KOPT-K1 (cell line): Measurements from ENCODE around the gene HMGCR.
"Not testable (repeated sequence)": the region's sequence is repeated elsewhere in the genome, so short reads cannot be mapped to it uniquely, and the experiment has no call there.

Source experiments
- H3K27ac ChIP-seq: fragments of 200-600 bp; sonication (generic); 2 replicates; pipeline ENCODE4 v1.5.1; 2016; ENCODE audit warnings: antibody characterized with exemption, mild to moderate bottlenecking, low read depth, low read length; ENCODE audit not compliant: poor library complexity, severe bottlenecking
- H3K36me3 ChIP-seq: fragments of 200-600 bp; sonication (generic); 2 replicates; pipeline ENCODE4 v1.5.1; 2017; ENCODE audit warnings: antibody characterized with exemption, mild to moderate bottlenecking, low read length, moderate library complexity; ENCODE audit not compliant: insufficient read depth
- H3K9me3 ChIP-seq: fragments of 200-600 bp; sonication (generic); 2 replicates; pipeline ENCODE4 v1.5.1; 2017; ENCODE audit warnings: antibody characterized with exemption, low read length, mild to moderate bottlenecking; ENCODE audit not compliant: insufficient read depth, poor library complexity, severe bottlenecking

The HMGCR gene

DNA sequence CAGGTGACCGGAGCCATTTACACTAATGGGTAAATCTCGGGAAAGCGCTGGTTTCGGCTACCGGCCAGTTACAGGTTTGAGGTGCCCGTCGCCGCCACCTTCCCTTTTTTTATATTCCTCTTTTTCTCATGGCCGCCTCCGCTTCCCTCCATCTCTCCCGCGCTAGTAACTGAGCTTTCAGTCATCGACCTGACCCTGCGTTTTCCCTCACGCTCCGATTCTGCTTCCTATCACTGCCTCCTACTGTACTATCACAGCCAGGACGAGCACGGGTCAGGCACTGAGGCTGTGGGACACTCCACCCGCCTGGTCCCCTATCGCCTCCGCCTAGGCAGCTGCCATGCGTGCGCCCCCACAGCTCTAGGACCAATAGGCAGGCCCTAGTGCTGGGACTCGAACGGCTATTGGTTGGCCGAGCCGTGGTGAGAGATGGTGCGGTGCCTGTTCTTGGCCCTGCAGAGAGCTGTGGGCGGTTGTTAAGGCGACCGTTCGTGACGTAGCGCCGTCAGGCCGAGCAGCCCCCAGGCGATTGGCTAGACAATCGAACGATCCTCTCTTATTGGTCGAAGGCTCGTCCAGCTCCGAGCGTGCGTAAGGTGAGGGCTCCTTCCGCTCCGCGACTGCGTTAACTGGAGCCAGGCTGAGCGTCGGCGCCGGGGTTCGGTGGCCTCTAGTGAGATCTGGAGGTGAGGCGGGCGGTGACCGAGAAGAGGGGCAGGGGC, at the start of gene HMGCR:
Gene HMGCR (plus strand): TSS at position 606 of the 722 bp plus-strand sequence. CDS start 5,386 bp downstream, outside the sequence.
- Histone ChIP-seq H3K27ac (peak within 1 kb of the TSS; percentile 93), H3K9me3 (no peaks in the 10 kb centered on the region)

DNA sequence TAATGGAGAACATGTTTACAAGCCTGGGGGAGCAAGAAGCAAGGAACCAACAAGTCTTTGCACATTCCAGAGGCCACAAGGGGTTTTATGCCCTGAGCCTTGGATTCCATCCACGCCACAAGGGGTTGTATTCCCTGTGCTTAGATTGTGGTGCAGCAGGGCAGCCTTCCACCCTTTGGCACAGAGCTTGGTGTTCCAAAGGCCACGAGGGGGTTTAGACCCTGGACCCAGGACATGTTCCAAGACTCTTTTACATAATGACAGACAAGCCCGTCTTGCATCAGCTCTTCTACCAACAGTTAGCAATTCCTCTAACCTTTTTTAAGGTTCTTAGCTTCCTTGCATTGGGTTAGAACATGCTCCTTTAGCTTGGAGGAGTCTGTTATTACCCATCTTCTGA, 45.2 kb upstream of the HMGCR start:
- H3K27ac ChIP-seq, H3K36me3 ChIP-seq, H3K9me3 ChIP-seq: not testable (repeated sequence)

More for the DNA sequence above, at the start of gene HMGCR:
- peaks cover 21% of the 10 kb centered on the region for H3K36me3 ChIP-seq

GRCh38 chr5:75300084-75300483, 36.9 kb upstream of the HMGCR start:
- Histone ChIP-seq H3K27ac (no peak overlapping the region), H3K9me3 (peaks cover 22% of the 10 kb centered on the region)

DNA sequence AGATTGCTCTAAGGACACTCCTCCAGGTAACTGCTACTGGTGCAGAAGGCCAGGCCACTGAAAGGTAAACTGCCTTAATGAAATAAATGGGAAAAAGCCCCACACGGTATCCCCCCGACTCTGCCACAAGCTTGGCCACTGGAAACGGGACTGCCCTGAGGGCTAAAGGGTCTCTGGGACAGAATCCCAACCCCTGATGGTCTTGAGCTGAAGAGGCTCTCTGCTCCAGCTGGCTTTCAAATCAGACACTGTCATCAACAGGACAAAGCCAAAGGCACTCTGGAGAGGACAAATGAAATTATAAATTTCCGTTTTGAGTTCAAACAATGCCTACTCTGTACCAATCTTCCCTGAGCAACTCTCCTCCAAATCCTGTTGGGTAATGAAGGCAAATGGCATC, 33.6 kb upstream of the HMGCR start:
- H3K27ac ChIP-seq = no peak overlapping the region
- no peaks in the 10 kb centered on the region for H3K36me3 ChIP-seq
- peaks cover 12% of the 10 kb centered on the region for H3K9me3 ChIP-seq

More at GRCh38 chr5:75300084-75300483, 36.9 kb upstream of the HMGCR start:
- no peaks in the 10 kb centered on the region for H3K36me3 ChIP-seq

GRCh38 chr5:75304486-75304885, 32.5 kb upstream of the HMGCR start:
- not testable (repeated sequence) for H3K36me3 ChIP-seq, H3K27ac ChIP-seq, H3K9me3 ChIP-seq

DNA sequence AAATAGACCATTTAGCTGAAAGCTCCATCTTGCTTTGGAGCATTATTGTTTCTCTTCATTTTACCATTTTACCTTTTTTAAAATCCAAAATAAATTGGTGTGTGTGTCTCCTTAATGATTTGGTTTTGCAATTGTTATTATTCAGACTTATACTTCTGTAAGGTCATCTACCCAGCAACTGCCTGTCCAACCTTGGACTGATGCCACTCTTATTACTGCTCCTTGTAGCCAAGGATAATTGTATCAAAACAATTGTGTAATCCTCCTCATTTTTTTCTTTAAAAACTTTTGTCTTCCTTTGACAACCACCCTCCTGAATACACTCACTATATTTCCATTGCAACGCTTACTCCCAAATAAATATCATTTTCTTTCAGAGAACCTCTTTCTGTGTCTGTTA, 30.3 kb upstream of the HMGCR start:
- Histone ChIP-seq H3K36me3 (no peaks in the 10 kb centered on the region), H3K27ac (no peak overlapping the region)

DNA sequence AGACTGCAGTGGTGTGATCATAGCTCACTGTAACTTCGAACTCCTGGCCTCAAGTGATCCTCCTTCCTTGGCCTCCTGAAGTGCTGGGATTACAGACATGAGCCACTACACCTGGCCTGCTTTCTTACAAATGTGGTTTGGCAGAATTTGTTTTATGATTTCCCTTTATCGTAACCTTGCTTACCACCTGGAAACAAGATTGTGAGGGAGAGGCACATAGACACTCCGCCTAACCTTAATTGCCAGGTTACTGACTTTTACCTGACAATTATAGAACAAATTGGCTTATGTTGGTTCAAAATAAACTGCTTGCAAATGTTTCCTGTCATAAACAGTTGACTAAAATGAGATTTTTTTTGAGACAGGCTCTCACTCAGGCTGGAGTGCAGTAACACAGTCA, 26.8 kb upstream of the HMGCR start:
- Histone ChIP-seq H3K36me3 (no peaks in the 10 kb centered on the region), H3K27ac (no peak overlapping the region), H3K9me3 (no peaks in the 10 kb centered on the region)

More for the DNA sequence above, 30.3 kb upstream of the HMGCR start:
- no peaks in the 10 kb centered on the region for H3K9me3 ChIP-seq

GRCh38 chr5:75319148-75319547, 17.9 kb upstream of the HMGCR start:
- not testable (repeated sequence) for H3K9me3 ChIP-seq, H3K27ac ChIP-seq, H3K36me3 ChIP-seq

DNA sequence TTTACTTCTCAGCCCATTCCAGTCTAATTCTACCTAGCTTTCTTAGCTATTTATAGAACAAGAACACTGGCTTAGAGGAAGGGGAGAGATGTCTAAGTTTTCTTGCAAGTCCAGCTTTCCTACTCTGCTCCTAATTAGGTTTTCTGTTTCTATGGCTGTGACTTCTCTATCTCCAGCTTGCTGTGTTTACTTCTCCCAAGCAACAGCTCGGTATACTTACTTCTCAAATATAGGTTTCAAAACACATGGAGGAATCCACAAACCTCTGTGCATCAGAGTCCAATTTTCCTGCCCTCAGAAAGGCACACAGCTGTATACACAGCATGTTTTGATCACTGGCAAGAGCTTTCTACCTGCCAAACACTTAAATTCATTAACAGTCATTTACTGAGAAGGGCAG, 17.4 kb upstream of the HMGCR start:
- Histone ChIP-seq H3K36me3 (no peaks in the 10 kb centered on the region), H3K9me3 (no peaks in the 10 kb centered on the region), H3K27ac (no peak overlapping the region)

DNA sequence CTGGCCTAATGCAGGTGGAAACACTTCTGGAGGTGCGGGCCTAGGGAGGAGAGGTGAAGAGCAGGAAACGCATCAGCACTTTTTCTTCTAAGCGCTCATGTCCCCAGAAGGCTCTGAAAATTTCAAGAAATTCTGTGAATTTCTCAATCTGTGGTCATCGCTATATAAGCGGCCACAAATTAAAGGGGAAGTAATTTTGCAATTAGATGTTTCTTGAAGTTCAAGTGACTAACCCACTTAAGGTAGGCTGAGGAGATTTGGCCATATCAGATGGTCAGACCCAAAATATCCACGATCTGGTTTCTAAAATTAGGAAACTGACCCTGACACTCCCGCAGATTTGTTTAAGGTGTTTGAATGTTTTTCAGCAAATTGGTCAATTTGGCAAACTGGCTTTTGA, 16.6 kb upstream of the HMGCR start:
- Histone ChIP-seq H3K27ac (no peak overlapping the region), H3K36me3 (no peaks in the 10 kb centered on the region), H3K9me3 (no peaks in the 10 kb centered on the region)

GRCh38 chr5:75322066-75322465, 15.0 kb upstream of the HMGCR start:
- Histone ChIP-seq H3K9me3 (no peaks in the 10 kb centered on the region), H3K27ac (no peak overlapping the region), H3K36me3 (no peaks in the 10 kb centered on the region)

DNA sequence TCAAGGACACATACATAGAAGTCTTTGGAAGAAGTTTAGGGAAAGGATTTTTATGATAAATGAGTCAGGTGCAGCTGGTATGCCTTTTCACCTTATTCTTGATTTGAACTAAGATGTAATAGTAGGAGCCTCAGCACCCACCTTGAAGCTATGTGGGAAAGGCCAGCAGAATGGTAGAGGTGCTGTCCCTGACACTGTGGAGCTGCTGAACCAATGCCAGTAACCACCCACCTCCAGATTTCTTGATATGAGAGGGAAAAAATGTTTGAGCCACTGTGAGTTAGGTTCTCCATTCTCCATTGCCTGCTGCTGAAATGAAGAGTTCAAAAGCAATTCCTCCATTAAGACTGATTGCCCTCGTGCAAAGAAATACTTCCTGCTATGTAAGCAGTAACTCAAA, 12.2 kb upstream of the HMGCR start:
- no peaks in the 10 kb centered on the region for H3K9me3 ChIP-seq
- H3K36me3 ChIP-seq = no peaks in the 10 kb centered on the region
- no peak overlapping the region for H3K27ac ChIP-seq

DNA sequence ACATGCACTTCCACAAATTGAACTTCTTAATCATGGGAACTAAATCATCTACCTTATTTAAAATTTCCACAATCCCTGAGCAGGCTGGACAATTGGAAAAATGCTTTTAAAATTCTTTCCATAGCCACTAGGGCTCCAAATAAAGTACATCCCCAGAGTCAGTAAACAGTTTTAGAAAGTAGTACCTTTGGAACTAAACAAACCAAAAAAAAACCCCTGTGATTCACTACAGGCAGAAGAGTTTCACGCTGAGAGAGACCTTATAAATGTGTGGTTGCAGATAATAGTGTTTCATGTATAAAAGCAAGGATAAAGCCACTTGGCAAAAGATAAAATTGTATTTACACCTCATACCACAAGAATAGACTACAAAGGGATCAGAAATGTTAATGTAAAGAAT, 11.8 kb upstream of the HMGCR start:
- H3K27ac ChIP-seq = no peak overlapping the region
- H3K9me3 ChIP-seq = no peaks in the 10 kb centered on the region
- H3K36me3 ChIP-seq = no peaks in the 10 kb centered on the region

- Histone ChIP-seq H3K27ac (no peak overlapping the region), H3K36me3 (no peaks in the 10 kb centered on the region), H3K9me3 (no peaks in the 10 kb centered on the region)
Measured at GRCh38 chr5:75330404-75330803, 6.6 kb upstream of the HMGCR start.

DNA sequence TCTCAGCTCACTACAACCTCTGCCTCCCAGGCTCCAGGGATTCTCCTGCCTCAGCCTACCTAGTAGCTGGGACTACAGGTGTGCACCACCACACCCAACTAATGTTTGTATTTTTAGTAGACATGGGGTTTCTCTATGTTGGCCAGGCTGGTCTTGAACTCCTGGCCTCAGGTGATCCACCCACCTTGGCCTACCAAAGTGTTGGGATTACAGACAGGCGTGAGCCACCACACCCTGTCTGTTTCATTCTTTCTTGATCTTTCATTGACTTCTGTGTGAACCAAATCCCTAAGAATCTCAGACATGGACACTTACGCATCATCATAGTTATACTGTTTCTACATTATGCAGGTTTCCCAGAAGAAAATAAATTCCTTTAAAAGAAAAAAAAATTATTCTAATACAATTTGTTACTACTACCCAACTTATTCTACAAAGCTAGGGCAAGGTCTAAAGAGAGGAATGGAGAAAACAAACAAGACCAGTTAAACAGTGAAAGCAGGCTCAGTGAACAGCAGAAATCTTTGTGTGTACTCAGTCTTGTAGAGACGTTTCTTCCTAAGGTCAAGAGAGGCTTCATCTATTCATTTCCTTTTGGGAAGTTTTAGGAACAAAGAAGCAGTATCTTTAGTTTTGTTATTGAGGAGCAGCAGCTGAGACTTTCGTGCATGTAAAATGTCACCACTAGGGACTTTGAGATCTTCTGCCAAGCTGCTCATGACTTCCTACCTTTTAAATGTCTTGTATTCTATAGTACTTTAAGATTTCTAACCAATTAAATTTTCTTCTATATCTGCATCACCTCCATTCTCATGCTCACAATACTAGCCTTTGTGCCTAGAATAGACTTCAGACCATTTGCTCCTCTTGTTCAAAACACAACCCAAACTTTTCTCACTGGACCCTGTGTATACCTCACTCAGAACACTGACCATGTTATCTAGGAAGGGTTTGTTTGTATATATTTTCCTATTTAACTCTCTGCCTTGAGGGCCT, 5.6 kb upstream of the HMGCR start:
- Histone ChIP-seq H3K36me3 (no peaks in the 10 kb centered on the region), H3K9me3 (no peaks in the 10 kb centered on the region), H3K27ac (no peak overlapping the region)
